ENCODE results near the gene BUD13. TPM values are rescaled to one million over a fixed set of nuclear protein-coding genes. Genes with fewer than 3 reads are reported as not detected.

The BUD13 gene
- total and polyA plus RNA-seq, 9 of the 15 experiments (the other 6 are each of a cell fraction or from before 2014, with no cell fraction given), result 9.5 to 34.1 (median 27.1) TPM

DNA sequence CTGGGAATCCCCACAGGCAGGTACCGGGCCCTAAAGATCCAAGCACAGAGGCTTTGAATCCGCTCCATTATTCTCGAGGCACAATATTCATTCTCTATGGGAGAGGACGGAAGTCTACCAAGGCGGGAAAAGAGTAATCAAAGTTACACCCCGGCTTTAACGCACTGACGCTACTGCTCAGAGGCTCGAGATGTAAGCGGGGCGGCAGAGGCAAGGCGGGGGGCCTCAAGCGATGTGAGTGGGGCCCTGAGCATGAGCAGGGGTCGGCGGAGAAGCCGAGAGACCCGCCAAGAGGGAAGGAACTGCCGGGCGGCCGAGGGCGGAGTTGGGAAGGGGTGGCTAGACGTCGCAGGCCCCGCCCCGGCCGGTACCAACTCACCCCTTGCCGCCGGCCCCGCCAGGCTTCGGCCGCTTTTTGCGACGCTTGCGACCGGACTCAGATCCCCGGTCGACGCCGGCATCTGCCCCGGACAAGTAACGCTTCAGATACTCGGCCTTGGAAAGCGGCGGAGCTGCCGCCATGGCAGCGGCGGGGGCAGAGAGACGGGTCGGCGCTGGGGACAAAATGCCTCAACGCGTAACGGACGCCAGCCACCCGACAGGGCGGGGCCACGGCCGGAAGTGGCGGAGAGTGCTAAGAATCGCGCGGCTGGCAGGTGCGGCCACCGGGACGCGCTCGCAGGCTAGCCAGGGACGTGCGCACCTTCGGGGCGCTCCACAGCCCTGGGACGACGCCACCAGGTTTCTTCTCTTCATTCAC lies at the start of gene BUD13 (continued):
- TF ChIP-seq, protein P1, sequence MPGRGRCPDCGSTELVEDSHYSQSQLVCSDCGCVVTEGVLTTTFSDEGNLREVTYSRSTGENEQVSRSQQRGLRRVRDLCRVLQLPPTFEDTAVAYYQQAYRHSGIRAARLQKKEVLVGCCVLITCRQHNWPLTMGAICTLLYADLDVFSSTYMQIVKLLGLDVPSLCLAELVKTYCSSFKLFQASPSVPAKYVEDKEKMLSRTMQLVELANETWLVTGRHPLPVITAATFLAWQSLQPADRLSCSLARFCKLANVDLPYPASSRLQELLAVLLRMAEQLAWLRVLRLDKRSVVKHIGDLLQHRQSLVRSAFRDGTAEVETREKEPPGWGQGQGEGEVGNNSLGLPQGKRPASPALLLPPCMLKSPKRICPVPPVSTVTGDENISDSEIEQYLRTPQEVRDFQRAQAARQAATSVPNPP (IDR thresholded peaks at IDR 0.05; ENCODE audit: borderline replicate concordance, insufficient read depth, insufficient read length), result no peak
- TF ChIP-seq KDM4B (IDR thresholded peaks at IDR 0.05; ENCODE audit: borderline replicate concordance in 2 of 2, low read depth in 1 of 2), result no peak
- TF ChIP-seq, protein P2, sequence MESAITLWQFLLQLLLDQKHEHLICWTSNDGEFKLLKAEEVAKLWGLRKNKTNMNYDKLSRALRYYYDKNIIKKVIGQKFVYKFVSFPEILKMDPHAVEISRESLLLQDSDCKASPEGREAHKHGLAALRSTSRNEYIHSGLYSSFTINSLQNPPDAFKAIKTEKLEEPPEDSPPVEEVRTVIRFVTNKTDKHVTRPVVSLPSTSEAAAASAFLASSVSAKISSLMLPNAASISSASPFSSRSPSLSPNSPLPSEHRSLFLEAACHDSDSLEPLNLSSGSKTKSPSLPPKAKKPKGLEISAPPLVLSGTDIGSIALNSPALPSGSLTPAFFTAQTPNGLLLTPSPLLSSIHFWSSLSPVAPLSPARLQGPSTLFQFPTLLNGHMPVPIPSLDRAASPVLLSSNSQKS (CRISPR knock-in tag; IDR thresholded peaks at IDR 0.05), result no peak
- TF ChIP-seq ZNF124 (CRISPR knock-in tag; IDR thresholded peaks at IDR 0.05), result no peak
- TF ChIP-seq C11orf30 (IDR thresholded peaks at IDR 0.05; ENCODE audit: low read depth), result peak; percentile 88
- TF ChIP-seq ZNF23 (CRISPR knock-in tag; IDR thresholded peaks at IDR 0.05), result no peak
- TF ChIP-seq, protein P3, sequence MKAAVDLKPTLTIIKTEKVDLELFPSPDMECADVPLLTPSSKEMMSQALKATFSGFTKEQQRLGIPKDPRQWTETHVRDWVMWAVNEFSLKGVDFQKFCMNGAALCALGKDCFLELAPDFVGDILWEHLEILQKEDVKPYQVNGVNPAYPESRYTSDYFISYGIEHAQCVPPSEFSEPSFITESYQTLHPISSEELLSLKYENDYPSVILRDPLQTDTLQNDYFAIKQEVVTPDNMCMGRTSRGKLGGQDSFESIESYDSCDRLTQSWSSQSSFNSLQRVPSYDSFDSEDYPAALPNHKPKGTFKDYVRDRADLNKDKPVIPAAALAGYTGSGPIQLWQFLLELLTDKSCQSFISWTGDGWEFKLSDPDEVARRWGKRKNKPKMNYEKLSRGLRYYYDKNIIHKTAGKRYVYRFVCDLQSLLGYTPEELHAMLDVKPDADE (conservative IDR thresholded peaks at IDR 0.05; ENCODE audit: control insufficient read depth, low read depth, low read length), result peak; percentile 58
- TF ChIP-seq, protein P4, sequence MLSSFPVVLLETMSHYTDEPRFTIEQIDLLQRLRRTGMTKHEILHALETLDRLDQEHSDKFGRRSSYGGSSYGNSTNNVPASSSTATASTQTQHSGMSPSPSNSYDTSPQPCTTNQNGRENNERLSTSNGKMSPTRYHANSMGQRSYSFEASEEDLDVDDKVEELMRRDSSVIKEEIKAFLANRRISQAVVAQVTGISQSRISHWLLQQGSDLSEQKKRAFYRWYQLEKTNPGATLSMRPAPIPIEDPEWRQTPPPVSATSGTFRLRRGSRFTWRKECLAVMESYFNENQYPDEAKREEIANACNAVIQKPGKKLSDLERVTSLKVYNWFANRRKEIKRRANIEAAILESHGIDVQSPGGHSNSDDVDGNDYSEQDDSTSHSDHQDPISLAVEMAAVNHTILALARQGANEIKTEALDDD (IDR thresholded peaks at IDR 0.05), result no peak
- no peak for TF ChIP-seq DDX20 (tag; IDR thresholded peaks at IDR 0.05; ENCODE audit: low read depth)
- TF ChIP-seq RFX1 (IDR thresholded peaks at IDR 0.05), result peak; percentile 80
- TF ChIP-seq FOS (IDR thresholded peaks at IDR 0.05; ENCODE audit: extremely low read depth, insufficient read length), result no peak
- no peak for TF ChIP-seq IRF2 (CRISPR knock-in tag; IDR thresholded peaks at IDR 0.05)
- TF ChIP-seq, protein P5, sequence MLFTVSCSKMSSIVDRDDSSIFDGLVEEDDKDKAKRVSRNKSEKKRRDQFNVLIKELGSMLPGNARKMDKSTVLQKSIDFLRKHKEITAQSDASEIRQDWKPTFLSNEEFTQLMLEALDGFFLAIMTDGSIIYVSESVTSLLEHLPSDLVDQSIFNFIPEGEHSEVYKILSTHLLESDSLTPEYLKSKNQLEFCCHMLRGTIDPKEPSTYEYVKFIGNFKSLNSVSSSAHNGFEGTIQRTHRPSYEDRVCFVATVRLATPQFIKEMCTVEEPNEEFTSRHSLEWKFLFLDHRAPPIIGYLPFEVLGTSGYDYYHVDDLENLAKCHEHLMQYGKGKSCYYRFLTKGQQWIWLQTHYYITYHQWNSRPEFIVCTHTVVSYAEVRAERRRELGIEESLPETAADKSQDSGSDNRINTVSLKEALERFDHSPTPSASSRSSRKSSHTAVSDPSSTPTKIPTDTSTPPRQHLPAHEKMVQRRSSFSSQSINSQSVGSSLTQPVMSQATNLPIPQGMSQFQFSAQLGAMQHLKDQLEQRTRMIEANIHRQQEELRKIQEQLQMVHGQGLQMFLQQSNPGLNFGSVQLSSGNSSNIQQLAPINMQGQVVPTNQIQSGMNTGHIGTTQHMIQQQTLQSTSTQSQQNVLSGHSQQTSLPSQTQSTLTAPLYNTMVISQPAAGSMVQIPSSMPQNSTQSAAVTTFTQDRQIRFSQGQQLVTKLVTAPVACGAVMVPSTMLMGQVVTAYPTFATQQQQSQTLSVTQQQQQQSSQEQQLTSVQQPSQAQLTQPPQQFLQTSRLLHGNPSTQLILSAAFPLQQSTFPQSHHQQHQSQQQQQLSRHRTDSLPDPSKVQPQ (CRISPR knock-in tag; IDR thresholded peaks at IDR 0.05; ENCODE audit: borderline replicate concordance), result no peak
- no peak for TF ChIP-seq MAFF (IDR thresholded peaks at IDR 0.05; ENCODE audit: low read length)
- TF ChIP-seq ZNF57 (CRISPR knock-in tag; IDR thresholded peaks at IDR 0.05), result no peak
- no peak for TF ChIP-seq GATA2 (CRISPR knock-in tag; IDR thresholded peaks at IDR 0.05)
- 0 out of 2 replicates have a peak, but pooled peaks have one; percentile 23 for TF ChIP-seq TCF7 (IDR thresholded peaks at IDR 0.05; ENCODE audit: borderline replicate concordance)
- TF ChIP-seq, protein P6, sequence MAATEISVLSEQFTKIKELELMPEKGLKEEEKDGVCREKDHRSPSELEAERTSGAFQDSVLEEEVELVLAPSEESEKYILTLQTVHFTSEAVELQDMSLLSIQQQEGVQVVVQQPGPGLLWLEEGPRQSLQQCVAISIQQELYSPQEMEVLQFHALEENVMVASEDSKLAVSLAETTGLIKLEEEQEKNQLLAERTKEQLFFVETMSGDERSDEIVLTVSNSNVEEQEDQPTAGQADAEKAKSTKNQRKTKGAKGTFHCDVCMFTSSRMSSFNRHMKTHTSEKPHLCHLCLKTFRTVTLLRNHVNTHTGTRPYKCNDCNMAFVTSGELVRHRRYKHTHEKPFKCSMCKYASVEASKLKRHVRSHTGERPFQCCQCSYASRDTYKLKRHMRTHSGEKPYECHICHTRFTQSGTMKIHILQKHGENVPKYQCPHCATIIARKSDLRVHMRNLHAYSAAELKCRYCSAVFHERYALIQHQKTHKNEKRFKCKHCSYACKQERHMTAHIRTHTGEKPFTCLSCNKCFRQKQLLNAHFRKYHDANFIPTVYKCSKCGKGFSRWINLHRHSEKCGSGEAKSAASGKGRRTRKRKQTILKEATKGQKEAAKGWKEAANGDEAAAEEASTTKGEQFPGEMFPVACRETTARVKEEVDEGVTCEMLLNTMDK (IDR thresholded peaks at IDR 0.05; ENCODE audit: borderline replicate concordance, insufficient read depth, low read depth, low read length, poor library complexity, severe bottlenecking), result no peak
